Measurements from ENCODE around the gene DCC. TPM values are rescaled to one million over a fixed set of nuclear protein-coding genes. Genes with fewer than 3 reads are reported as not detected.

The DCC gene
- total and polyA plus RNA-seq, 2 experiments from 2014 or later = not detected

GRCh38 chr18:52452427-52452826, 112.4 kb downstream of the DCC start:
- no peaks in the 10 kb centered on the region for H3K27me3 ChIP-seq (replicated peaks; ENCODE audit: insufficient read depth)
- H3K27ac ChIP-seq = no peak overlapping the region
- no peak overlapping the region for H3K4me2 ChIP-seq (ENCODE audit: unreplicated experiment)
- no peak for DNase-seq
- no peaks in the 10 kb centered on the region for H3K79me2 ChIP-seq (ENCODE audit: insufficient read depth)
- no peaks in the 10 kb centered on the region for H3K9me2 ChIP-seq (ENCODE audit: insufficient read depth)
- no peak overlapping the region for H2AFZ ChIP-seq
- TF ChIP-seq EZH2phosphoT487 (IDR thresholded peaks at IDR 0.05; ENCODE audit: insufficient read depth, low read depth) (no peak), EZH2 (IDR thresholded peaks at IDR 0.05; ENCODE audit: insufficient read depth, poor library complexity, severe bottlenecking) (no peak)
- no peak overlapping the region for H3K4me3 ChIP-seq
- in situ Hi-C loops (cut with MboI) = no loop called here
- H4K20me1 ChIP-seq (ENCODE audit: insufficient read depth) = no peaks in the 10 kb centered on the region
- H3K9me3 ChIP-seq (ENCODE audit: low read depth) = no peaks in the 10 kb centered on the region
- H3K36me3 ChIP-seq (ENCODE audit: low read depth) = no peaks in the 10 kb centered on the region
- no peaks in the 10 kb centered on the region for H3F3A ChIP-seq (ENCODE audit: insufficient read depth)
- H3K4me1 ChIP-seq (ENCODE audit: insufficient read depth) = no peaks in the 10 kb centered on the region
- WGBS, 2 experiments (ENCODE audit: low coverage in 1 of 2, low lambda C conversion rate in 2 of 2, missing lambda C conversion rate in 2 of 2) = 21 to 31% methylated on average over 4 of the region's 4 CpGs
- H3K9ac ChIP-seq = no peak overlapping the region

DNA sequence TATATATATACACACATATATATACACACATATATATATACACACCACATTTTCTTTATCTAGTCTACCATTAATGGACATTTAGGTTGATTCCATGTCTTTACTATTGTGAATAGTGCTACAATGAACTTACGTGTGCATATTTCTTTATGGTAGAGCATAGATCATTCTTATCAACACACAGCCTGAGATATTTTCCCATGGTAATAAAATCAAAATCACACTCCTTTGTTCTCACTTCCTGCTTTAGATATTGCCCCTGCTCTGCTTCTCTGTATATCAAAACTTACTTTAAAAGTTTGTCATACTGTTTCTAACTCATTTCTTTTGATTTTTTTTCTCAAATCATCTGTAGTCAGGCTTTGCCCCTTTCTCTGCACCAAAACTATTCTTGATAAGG, 119.9 kb downstream of the DCC start:
- no peak for DNase-seq
- H3K4me2 ChIP-seq (ENCODE audit: unreplicated experiment) = no peak overlapping the region
- in situ Hi-C loops (cut with MboI) = no loop called here
- no peaks in the 10 kb centered on the region for H3K4me1 ChIP-seq (ENCODE audit: insufficient read depth)
- 29 to 50% methylated on average over 1 of the region's 1 CpG for WGBS, 2 experiments (ENCODE audit: low coverage in 1 of 2, low lambda C conversion rate in 2 of 2, missing lambda C conversion rate in 2 of 2)
- no peak overlapping the region for H3K4me3 ChIP-seq
- no peaks in the 10 kb centered on the region for H3K9me3 ChIP-seq (ENCODE audit: low read depth)
- no peaks in the 10 kb centered on the region for H3K79me2 ChIP-seq (ENCODE audit: insufficient read depth)
- no peak overlapping the region for H3K27ac ChIP-seq
- H3F3A ChIP-seq (ENCODE audit: insufficient read depth) = no peaks in the 10 kb centered on the region
- no peaks in the 10 kb centered on the region for H3K9me2 ChIP-seq (ENCODE audit: insufficient read depth)
- H3K27me3 ChIP-seq (replicated peaks; ENCODE audit: insufficient read depth) = no peaks in the 10 kb centered on the region
- H3K36me3 ChIP-seq (ENCODE audit: low read depth) = no peaks in the 10 kb centered on the region
- H3K9ac ChIP-seq = no peak overlapping the region
- TF ChIP-seq EZH2 (IDR thresholded peaks at IDR 0.05; ENCODE audit: insufficient read depth, poor library complexity, severe bottlenecking) = no peak
- TF ChIP-seq EZH2phosphoT487 (IDR thresholded peaks at IDR 0.05; ENCODE audit: insufficient read depth, low read depth) = no peak
- no peak overlapping the region for H2AFZ ChIP-seq
- no peaks in the 10 kb centered on the region for H4K20me1 ChIP-seq (ENCODE audit: insufficient read depth)

GRCh38 chr18:52462853-52463252, 122.9 kb downstream of the DCC start:
- Histone ChIP-seq H3K27me3 (replicated peaks; ENCODE audit: insufficient read depth) (no peaks in the 10 kb centered on the region), H3K36me3 (ENCODE audit: low read depth) (no peaks in the 10 kb centered on the region), H4K20me1 (ENCODE audit: insufficient read depth) (no peaks in the 10 kb centered on the region), H3K4me2 (ENCODE audit: unreplicated experiment) (no peak overlapping the region), H3F3A (ENCODE audit: insufficient read depth) (no peaks in the 10 kb centered on the region), H3K9me3 (ENCODE audit: low read depth) (no peaks in the 10 kb centered on the region), H3K27ac (no peak overlapping the region), H3K4me3 (no peak overlapping the region), H3K9ac (no peak overlapping the region), H3K4me1 (ENCODE audit: insufficient read depth) (no peaks in the 10 kb centered on the region), H2AFZ (no peak overlapping the region), H3K79me2 (ENCODE audit: insufficient read depth) (no peaks in the 10 kb centered on the region), H3K9me2 (ENCODE audit: insufficient read depth) (no peaks in the 10 kb centered on the region)
- no peak for TF ChIP-seq EZH2 (IDR thresholded peaks at IDR 0.05; ENCODE audit: insufficient read depth, poor library complexity, severe bottlenecking)
- no peak for TF ChIP-seq EZH2phosphoT487 (IDR thresholded peaks at IDR 0.05; ENCODE audit: insufficient read depth, low read depth)
- 27 to 28% methylated on average over 4 of the region's 4 CpGs for WGBS, 2 experiments (ENCODE audit: low coverage in 1 of 2, low lambda C conversion rate in 2 of 2, missing lambda C conversion rate in 2 of 2)
- no peak for DNase-seq
- in situ Hi-C loops (cut with MboI) = no loop called here

GRCh38 chr18:52465391-52465790, 125.4 kb downstream of the DCC start:
- Histone ChIP-seq H4K20me1 (ENCODE audit: insufficient read depth) (no peaks in the 10 kb centered on the region), H3K4me1 (ENCODE audit: insufficient read depth) (no peaks in the 10 kb centered on the region), H3K79me2 (ENCODE audit: insufficient read depth) (no peaks in the 10 kb centered on the region), H3K4me2 (ENCODE audit: unreplicated experiment) (no peak overlapping the region), H3F3A (ENCODE audit: insufficient read depth) (no peaks in the 10 kb centered on the region), H3K9me3 (ENCODE audit: low read depth) (no peaks in the 10 kb centered on the region), H3K9me2 (ENCODE audit: insufficient read depth) (no peaks in the 10 kb centered on the region), H2AFZ (no peak overlapping the region), H3K9ac (no peak overlapping the region), H3K27me3 (replicated peaks; ENCODE audit: insufficient read depth) (no peaks in the 10 kb centered on the region), H3K36me3 (ENCODE audit: low read depth) (no peaks in the 10 kb centered on the region), H3K4me3 (no peak overlapping the region), H3K27ac (no peak overlapping the region)
- in situ Hi-C loops (cut with MboI) = no loop called here
- no peak for TF ChIP-seq EZH2phosphoT487 (IDR thresholded peaks at IDR 0.05; ENCODE audit: insufficient read depth, low read depth)
- no peak for TF ChIP-seq EZH2 (IDR thresholded peaks at IDR 0.05; ENCODE audit: insufficient read depth, poor library complexity, severe bottlenecking)
- DNase-seq = no peak
- WGBS, 2 experiments (ENCODE audit: low coverage in 1 of 2, low lambda C conversion rate in 2 of 2, missing lambda C conversion rate in 2 of 2) = 10 to 18% methylated on average over 4 of the region's 4 CpGs

DNA sequence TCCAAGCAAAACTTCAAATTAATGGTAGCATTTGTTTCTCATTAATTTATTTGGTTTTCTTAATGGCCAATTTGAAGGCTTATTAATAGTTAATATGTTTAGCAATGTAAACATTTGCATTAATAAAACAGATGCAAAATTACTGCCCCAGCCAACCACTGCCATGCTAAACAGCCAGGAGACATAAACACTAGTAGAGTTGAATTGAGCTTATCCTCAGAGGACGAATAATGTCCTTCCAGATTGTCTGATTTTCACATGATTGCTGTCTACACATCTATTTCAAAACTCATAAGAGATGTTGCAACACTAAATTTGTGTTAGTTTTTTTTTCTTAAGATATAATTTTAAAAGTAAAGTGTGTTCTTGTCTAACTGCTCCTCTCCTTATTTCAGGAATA, 128.5 kb downstream of the DCC start:
- Histone ChIP-seq H3K9ac (no peak overlapping the region), H3K79me2 (ENCODE audit: insufficient read depth) (no peaks in the 10 kb centered on the region), H3K9me3 (ENCODE audit: low read depth) (no peaks in the 10 kb centered on the region), H2AFZ (no peak overlapping the region), H3K36me3 (ENCODE audit: low read depth) (no peaks in the 10 kb centered on the region), H3K27me3 (replicated peaks; ENCODE audit: insufficient read depth) (no peaks in the 10 kb centered on the region), H3K9me2 (ENCODE audit: insufficient read depth) (no peaks in the 10 kb centered on the region), H3K27ac (no peak overlapping the region), H3K4me1 (ENCODE audit: insufficient read depth) (no peaks in the 10 kb centered on the region), H3K4me2 (ENCODE audit: unreplicated experiment) (no peak overlapping the region), H4K20me1 (ENCODE audit: insufficient read depth) (no peaks in the 10 kb centered on the region), H3K4me3 (no peak overlapping the region), H3F3A (ENCODE audit: insufficient read depth) (no peaks in the 10 kb centered on the region)
- in situ Hi-C loops (cut with MboI) = no loop called here
- no peak for DNase-seq
- TF ChIP-seq EZH2phosphoT487 (IDR thresholded peaks at IDR 0.05; ENCODE audit: insufficient read depth, low read depth) (no peak), EZH2 (IDR thresholded peaks at IDR 0.05; ENCODE audit: insufficient read depth, poor library complexity, severe bottlenecking) (no peak)
- WGBS, 2 experiments (ENCODE audit: low coverage in 1 of 2, low lambda C conversion rate in 2 of 2, missing lambda C conversion rate in 2 of 2) = 25 to 26% methylated on average over 1 of the region's 1 CpG
